Inflammatory macrophage (primary cell): ENCODE results near the gene CHPF2.
A peak's percentile ranks its signal among the peaks of the same experiment; 100 is the strongest.

Experiments used
- DNase-seq, 2 donors: peaks; one replicate each; pipeline ENCODE4 v3.0.0-alpha.2; 2020 to 2022

Gene CHPF2

DNA sequence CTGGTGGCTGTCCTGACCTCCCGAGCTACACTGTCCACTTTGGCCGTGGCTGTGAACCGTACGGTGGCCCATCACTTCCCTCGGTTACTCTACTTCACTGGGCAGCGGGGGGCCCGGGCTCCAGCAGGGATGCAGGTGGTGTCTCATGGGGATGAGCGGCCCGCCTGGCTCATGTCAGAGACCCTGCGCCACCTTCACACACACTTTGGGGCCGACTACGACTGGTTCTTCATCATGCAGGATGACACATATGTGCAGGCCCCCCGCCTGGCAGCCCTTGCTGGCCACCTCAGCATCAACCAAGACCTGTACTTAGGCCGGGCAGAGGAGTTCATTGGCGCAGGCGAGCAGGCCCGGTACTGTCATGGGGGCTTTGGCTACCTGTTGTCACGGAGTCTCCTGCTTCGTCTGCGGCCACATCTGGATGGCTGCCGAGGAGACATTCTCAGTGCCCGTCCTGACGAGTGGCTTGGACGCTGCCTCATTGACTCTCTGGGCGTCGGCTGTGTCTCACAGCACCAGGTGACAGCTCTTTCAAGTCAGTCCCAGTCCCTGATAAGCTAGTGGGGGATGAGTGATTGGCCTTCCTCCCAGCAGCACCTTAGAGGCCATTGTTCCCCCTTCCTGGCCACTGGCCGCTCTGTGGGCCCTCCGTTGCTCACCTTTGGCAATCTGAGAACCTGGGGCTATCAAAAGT lies 3.0 kb downstream of the CHPF2 start:
- no peak for DNase-seq

DNA sequence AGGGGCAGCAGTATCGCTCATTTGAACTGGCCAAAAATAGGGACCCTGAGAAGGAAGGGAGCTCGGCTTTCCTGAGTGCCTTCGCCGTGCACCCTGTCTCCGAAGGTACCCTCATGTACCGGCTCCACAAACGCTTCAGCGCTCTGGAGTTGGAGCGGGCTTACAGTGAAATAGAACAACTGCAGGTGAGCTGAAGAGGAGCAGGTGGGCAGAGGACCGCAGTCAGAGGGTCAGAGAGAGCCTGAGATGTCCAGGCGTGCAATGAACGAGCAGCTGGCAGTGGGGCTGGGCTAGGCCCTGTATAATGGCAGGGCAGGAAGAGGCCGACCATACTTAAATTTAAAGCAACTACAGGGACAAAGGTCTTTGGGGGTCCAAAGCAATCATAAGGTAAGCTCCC lies 4.1 kb downstream of the CHPF2 start:
- no peak for DNase-seq

DNA sequence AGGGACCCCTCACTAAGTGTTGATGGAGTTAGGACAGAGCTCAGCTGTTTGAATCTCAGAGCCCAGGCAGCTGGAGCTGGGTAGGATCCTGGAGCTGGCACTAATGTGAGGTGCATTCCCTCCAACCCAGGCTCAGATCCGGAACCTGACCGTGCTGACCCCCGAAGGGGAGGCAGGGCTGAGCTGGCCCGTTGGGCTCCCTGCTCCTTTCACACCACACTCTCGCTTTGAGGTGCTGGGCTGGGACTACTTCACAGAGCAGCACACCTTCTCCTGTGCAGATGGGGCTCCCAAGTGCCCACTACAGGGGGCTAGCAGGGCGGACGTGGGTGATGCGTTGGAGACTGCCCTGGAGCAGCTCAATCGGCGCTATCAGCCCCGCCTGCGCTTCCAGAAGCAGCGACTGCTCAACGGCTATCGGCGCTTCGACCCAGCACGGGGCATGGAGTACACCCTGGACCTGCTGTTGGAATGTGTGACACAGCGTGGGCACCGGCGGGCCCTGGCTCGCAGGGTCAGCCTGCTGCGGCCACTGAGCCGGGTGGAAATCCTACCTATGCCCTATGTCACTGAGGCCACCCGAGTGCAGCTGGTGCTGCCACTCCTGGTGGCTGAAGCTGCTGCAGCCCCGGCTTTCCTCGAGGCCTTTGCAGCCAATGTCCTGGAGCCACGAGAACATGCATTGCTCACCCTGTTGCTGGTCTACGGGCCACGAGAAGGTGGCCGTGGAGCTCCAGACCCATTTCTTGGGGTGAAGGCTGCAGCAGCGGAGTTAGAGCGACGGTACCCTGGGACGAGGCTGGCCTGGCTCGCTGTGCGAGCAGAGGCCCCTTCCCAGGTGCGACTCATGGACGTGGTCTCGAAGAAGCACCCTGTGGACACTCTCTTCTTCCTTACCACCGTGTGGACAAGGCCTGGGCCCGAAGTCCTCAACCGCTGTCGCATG lies 5.2 kb downstream of the CHPF2 start:
- DNase-seq: no peak

DNA sequence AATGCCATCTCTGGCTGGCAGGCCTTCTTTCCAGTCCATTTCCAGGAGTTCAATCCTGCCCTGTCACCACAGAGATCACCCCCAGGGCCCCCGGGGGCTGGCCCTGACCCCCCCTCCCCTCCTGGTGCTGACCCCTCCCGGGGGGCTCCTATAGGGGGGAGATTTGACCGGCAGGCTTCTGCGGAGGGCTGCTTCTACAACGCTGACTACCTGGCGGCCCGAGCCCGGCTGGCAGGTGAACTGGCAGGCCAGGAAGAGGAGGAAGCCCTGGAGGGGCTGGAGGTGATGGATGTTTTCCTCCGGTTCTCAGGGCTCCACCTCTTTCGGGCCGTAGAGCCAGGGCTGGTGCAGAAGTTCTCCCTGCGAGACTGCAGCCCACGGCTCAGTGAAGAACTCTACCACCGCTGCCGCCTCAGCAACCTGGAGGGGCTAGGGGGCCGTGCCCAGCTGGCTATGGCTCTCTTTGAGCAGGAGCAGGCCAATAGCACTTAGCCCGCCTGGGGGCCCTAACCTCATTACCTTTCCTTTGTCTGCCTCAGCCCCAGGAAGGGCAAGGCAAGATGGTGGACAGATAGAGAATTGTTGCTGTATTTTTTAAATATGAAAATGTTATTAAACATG lies 6.0 kb downstream of the CHPF2 start:
- DNase-seq: no peak

DNA sequence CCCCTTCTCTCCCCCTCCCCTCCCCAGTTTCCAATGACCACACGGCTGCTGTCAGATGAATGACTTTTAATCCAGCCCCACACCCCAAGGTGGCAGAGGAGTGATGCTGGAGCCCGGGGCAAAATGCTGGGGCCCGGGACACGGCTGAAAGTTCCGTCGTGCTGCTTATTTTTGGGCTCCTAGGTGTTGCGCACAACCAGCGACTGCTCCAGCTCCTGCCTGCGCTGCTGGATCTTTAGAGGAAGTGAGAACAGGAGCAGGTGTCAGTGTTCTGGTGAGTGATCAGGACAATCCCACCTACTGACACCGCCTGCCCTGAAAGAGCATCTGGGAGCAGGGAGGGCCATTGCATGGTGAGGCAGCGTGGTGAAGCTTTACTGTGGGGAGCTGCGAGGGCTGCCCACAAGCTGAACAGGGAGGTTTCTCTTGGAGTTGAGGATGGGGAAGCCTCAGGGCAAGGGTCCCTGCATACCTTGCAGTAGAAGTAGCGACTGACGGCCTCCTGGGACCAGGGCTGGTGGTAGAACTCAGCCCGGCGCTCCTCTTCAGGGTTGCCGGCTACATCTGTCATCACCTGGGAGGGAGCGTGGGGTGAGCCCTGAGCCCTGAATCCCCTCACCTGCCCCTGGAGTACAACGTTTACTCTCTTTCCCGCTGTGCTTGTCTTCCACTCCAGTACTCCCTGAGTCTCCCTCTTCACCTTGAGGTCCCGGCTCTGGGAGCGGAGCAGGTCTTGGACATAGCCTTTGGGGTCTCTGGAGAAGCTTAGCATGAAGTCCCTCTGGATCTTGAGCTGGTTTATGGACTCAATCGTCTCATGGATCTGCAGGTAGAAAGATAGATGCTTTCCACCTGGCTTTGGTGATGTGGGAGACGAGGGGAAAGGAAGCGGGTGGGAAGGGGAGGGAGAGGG lies 6.9 kb downstream of the CHPF2 start:
- DNase-seq: no peak

DNA sequence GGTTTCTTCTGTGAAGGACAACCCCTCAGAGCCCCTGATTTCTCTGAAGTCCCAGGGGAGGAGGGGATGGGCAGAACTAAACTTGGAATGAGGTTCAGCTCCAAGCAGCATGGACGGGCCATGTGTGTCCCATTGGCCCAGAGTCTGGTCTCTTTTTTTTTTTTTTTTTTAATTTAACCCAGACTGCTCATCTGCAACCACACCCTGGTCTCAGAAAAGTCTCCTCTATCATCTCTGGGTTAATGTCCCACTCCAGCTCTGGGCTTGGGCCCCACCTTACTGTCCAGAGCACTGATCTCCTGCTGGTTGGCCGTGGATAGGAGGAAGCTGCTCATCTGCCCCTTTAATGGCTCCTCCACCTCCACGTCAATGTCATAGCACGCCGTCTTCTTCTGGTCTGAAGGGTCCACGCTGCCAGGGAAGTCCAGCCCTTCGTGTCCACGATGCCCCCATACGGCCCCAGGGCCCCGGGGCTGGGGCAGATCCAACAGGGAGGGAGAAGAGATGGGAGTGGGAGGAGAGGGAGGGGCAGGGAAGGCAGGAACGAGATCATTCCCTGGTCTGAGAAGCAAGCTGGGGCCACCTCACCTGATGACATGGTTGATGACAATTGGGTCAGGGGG lies 7.7 kb downstream of the CHPF2 start:
- no peak for DNase-seq

DNA sequence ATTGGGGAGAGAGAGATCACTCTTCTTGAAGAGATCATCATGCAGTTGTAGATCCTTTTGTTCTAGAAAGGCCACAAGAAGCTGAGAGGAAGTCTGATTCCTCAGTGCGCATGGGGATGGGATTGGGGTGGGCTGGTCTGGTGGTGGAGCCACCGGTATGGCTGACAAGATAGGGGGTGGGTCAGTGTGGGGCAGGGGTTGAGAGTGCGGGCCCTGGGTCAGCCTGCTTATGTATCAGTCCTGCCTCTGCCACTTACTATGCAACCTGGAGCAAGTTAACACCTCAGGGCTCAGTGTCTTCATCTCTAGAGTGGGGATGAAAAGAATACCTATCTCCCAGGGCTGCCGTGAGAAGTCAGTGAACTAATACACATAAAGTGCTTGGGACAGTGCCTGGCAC lies 8.3 kb downstream of the CHPF2 start:
- DNase-seq: no peak

DNA sequence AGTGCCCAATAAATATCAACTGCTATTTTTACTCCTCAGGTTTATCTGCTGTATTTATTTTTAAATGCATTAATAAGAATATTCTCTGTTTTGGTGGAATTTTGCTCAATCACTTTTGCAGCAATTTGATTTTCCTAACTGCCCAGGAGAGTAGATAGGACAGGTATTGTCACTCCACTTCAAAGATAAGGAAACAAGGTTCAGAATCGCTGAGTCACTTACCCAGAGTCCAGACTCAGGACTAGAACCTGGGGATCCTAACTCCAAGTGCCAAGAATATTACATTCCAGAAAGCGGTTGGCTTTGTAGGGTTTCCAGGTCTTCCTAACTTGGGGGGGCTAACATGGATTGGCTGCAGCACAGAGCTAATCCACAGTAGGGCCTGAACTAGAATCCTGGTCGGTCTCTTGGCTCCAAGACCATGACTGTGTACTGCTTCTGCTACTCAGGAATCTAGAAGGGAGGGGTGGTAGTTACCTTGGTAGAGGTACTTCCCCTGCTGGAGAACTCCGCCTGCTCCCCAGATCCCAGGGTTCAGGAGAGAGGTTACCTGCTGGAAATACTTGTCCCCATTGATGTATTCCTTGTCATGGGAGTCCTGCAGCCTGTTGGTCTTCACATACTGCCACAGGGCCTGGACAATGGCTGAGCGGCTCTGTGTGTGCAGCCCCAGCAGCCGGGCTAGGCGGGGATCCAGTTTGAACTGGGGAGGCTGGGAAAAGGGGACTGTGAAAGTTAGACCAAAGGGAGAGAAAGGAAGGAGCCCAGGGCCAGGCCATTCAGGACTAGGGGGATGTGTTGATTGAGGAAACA lies 8.9 kb downstream of the CHPF2 start:
- no peak for DNase-seq

DNA sequence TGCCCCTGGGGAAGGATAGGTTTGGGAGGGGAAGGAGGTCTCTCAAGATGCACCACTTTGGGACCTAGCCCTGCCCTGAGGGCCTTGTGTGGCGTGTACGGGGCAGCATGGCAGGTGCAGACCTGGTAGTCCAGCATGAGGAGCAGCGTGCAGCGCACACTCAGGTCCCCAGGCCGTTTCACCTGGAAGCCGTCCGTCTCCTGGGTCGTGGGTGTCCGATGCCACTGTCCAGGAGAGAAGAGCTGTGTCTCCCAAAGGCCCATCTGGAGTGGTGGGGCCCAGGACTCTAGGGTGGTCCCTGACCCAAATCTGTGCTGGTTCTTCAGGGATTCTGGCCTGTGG lies 9.4 kb downstream of the CHPF2 start:
- DNase-seq: no peak

DNA sequence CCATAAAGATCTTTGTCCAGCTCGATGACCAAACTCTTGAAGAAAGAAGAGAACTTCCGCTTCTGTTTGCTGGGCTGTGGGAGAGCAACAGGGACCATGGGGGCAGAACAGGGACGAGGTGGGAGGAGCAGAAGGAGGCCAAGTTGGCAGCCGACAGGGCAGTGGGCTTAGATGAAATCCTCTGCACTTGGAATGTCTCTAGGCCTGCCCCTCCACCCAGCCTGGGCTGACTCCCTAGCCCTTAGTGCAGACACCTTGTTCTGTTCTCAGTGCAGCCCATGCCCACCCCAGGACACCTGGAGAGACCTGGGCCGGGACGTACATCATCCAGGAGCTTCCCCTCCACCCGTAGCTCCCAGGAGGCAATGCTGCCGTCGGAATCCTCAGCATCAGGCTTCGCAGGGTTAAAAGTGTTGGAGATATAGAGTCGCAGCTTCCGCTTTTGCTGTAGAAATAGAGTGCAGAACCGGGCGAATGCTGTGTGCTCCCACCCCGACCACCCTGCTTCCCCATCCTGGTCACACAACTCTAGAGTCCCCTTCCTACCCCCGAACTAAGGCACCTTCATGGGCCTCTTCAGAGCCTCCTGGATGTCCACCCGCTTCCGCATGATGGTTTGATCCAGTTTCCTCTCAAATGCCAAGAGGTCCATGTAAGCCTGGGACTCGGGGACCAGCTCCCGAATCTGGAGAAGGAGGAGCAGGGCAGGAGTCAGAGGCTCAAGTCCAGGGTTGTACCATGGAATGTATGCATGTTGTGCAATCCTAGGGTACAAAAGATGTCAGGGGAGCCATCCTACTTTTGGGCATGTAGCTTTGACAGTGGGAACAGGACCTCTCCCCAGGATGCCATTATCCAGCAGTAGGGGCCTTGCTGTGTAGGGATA lies 10.1 kb downstream of the CHPF2 start:
- DNase-seq: no peak

DNA sequence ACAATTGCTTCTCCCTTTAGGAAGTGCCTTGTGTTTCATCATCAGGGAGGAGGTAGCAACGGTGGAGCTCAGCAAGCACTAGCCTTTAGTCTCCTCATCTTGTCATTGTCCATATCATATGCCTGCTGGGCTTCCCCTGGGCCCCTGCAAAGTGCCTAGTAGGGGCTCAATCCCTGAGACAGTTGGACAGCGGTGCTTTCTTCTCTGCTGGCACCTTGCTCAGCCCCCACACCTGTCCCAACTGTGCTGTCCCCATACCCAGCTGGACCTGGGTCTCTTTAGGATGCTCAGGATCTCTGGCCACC lies 10.7 kb downstream of the CHPF2 start:
- DNase-seq: no peak

DNA sequence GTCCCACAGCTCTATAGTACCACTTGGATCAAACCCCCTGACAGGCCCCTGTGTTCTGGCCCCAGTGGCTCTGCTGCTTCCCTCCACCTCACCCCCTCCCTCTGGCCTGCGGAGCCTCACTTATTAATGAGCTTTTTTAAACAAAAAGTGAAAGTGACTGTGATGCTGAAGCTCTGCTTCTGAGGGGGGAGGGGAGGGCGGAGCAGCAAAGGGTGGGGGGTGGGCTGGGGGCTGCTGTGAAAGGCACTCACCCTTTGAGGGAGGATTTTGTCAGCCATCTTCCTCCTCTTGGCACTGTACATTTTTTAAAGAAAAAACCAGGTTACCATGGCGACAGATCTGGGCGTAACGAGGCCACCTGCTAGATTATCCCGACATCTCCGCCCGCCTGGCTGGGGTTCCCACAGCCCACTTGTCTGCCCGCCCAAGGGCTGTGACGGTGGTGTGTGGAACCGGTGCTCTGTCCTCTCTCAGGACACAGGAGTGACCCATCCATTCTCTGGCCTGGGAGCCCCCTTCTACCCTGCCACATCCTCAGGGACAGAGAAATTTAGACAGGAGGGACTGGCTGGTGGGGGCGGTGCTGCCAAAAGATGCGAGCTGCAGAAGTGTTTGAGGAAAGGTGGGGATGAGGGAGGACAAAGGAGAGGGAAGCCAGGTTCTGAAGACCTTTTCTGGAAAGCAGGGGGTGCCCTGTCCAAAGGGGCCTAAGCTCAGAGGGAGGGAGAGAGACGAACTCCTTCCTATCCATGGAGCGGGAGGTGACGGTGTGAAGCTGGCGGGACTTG lies 11.3 kb downstream of the CHPF2 start:
- DNase-seq: no peak

DNA sequence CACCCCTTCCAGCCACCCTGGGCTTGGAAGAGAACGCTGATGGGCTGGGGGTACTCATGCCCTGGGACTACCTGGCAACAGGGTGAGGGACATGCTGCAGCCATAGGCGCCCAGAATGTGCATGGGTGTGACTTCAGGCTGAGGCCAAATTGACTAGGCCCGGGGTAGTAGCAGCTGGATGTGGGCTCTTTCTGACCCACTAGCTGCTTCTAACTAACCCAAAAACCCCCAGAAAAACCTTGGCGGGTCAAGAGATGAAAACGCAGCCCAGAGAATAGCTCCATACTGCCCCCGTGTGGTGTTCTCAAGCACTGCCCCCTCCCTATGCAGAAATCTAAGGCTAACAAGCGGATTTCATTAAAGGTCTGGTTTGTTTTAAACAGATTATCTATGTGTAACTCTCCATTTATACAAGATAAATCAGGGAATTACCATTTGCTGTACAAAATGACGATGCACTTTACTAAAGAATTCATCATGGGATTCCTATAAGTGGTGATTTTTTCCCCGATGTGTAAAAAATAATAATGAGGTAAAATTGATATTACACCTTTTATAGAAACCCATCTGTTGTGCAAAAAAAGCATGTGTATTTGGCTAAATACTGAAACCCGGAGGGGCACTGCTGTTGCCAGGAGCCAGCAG lies 12.0 kb downstream of the CHPF2 start:
- peak; percentile 62 to 65 for DNase-seq

DNA sequence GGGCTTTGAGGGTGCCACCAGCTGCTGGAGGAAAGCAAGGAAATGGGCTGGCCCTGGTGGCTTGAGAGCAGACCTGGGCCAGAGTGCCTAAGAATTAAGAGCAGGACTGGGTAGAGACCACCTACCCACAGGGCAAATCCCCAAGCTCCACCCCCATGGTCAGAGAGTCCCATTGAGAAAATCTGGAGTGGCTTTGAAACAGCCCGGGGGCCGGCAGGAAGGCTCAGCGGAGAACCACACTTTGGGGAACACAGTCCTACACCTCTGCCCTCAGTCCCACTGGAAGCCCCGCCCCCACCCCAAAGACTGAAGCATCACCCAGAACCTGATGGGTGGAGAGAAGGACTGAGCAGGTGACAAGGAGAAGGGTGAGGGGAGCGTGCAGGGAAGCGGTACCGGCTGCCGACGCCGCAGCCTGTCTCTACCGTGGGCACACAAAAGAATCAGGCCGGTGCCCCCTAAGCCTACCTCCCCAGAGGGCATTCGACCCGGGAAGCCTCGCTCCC lies 12.6 kb downstream of the CHPF2 start:
- DNase-seq: no peak

DNA sequence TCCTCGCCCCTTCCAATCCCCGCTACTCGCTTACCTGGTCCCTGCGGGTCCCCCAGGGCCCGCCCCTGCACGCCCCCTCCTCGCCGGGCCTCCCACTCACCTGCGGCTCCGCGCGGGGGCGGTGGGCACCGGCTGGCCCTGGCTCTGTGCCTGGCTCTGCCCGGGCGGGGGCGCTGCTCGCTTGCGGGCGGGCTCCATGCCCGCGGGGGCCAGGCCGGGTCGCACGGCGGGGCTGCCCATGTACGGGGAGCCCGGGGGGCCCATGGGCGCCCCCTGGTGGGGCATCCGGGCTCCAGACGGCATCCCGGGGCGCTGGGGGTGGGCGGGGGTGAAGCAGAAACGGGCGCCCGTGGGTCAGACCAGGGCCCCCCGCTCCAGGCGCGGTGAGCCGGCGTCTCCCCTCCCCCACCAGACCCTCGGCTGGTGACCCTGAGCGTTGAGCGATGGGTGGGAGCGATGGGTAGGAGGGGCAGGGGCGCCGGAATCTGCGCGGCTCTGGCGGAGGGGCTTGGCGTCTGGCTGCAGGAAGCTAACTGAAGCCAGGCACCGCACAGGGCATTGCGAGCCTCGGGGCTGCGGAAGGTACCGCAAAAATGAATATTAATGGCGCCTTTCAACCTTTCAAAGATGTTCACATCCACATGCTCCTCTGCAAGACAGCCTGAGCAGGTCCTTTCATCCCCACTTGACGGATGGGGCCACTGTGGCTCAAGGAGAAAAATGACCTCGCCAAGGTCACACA lies 13.2 kb downstream of the CHPF2 start:
- peak in 1 of 2 donors; percentile 29 for DNase-seq

DNA sequence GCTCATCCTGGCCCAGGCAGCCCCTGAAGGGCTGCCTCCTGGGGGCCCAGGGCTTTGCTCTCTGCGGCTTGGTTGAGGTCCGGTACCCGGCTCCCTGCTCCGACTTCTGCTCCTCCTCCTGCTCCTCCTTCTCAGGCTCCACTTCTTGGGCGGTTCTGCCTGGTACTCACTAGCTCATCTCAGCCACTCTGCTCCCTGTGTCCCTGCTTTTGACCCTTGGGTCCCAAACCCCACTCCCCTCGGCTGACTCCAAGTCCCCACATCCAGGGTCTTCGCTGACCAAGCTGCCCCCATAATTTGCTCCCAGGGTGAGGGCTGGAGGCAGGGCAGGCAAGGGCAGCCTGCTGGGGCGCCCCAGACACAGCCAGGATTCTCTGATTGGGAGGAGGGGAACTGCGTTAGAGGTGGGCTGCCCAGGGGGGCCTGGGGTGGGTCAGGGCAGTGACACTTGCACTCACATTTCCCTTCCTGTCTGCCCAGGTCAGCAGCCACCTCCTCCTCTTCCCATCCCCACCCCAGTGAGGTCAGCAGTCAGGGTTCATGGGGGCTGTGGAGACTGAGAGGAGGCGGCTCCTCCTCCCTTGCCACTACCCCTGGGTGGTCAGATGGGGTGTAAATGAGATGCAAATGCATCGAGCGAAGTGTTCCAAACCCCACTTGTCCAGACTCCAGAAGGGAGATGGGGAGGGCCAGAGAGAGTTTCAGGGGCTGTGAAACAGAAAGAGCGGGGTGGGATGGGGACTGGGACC lies 14.0 kb downstream of the CHPF2 start:
- no peak for DNase-seq
